Right lobe of liver (tissue), 4 donors: ENCODE measurements around the gene MAGEB2.

Source experiments
- POLR2A ChIP-seq: fragments of 450-650 bp; IDR thresholded peaks from one replicate; pipeline ENCODE4 v1.6.1; 2017; ENCODE audit warnings: antibody characterized with exemption, mild to moderate bottlenecking
- TF ChIP-seq, protein P1 (sequence below), 4 donors: fragments of 200-600 bp in 3 of 4; fragments of 450-650 bp in 1 of 4; IDR thresholded peaks; one replicate each; pipeline versions ENCODE4 v1.5.1 to v1.8.0; 2016 to 2022; ENCODE audit warnings: antibody characterized with exemption in 4 of 4, mild to moderate bottlenecking in 2 of 4
- donor health status: DM: no; HTN: no; CAD: no.
- donor health status: DM: no; HTN: no; CAD: no.
- donor health status: DM: no; HTN: yes; CAD: no.

DNA sequence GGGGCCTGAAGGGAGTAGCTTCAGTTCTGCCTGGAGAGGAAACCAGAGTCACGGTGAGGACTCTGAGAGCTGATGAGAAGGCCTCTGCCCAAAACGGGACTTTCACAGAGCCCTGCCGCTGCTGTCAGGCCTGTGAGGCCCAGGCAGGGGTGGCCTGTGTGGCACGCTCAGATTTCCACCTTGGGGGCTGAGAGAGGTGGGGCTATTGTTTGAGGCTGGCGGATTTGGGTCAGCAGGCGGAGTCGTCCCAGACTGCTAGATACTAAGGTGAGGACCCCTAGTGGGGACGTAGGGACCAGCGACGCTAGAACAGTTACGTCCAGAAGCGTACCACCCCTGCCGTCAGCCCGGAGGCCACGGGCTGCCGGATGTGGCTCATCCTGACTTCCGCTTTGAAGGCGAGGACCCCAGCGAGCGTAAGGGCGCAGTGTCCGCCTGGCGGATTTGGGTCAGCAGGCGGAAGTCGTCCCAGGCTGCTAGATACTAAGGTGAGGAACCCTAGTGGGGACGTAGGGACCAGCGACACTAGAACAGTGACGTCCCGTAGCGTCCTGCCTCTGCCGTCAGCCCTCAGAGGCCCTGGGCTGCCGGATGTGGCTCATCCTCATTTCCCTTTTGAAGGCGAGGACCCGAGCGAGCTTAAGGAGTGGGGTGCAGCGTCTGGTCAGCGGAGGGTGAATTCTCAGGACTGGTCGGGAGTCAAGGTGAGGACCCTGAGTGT is 31.6 kb downstream of the MAGEB2 start, which contains the start of gene MAGEB1:
- TF ChIP-seq POLR2A, result no peak
- TF ChIP-seq, protein P1, sequence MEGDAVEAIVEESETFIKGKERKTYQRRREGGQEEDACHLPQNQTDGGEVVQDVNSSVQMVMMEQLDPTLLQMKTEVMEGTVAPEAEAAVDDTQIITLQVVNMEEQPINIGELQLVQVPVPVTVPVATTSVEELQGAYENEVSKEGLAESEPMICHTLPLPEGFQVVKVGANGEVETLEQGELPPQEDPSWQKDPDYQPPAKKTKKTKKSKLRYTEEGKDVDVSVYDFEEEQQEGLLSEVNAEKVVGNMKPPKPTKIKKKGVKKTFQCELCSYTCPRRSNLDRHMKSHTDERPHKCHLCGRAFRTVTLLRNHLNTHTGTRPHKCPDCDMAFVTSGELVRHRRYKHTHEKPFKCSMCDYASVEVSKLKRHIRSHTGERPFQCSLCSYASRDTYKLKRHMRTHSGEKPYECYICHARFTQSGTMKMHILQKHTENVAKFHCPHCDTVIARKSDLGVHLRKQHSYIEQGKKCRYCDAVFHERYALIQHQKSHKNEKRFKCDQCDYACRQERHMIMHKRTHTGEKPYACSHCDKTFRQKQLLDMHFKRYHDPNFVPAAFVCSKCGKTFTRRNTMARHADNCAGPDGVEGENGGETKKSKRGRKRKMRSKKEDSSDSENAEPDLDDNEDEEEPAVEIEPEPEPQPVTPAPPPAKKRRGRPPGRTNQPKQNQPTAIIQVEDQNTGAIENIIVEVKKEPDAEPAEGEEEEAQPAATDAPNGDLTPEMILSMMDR (IDR thresholded peaks at IDR 0.05), result no peak
